GM18508 (cell line): ENCODE results near the gene MMP1.

Experiments
- ATAC-seq: cut with Tn5 transposase; IDR thresholded peaks from one replicate; pipeline ENCODE4 v1.9.1; 2021; ENCODE audit warnings: moderate number of reproducible peaks; ENCODE audit not compliant: insufficient read depth, unreplicated experiment

Gene MMP1

GRCh38 chr11:102809971-102810370 is 12.0 kb upstream of the MMP1 start:
- ATAC-seq: no peak

DNA sequence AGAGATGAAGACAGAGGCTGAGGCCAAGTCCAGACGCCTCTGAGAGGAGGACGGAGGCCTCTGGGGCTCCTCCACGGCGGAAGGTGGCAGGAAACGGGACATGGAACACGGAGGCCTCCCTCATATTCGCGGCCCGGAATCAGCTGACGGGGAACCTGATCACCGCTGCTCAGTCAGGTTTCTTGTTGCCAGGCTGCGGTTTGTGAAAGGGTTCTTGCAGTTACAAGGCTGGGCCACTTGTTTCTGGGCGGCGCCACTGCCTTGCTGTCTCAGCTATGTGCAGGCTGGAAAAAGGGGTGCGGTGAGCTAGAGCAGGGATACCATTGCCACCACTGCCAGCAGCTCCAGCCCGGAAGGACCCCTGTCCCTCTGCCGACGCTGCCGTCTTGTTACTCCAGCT is 10.0 kb upstream of the MMP1 start:
- peak; percentile 75 for ATAC-seq

- no peak for ATAC-seq
These were observed 8.3 kb upstream of the MMP1 start for GRCh38 chr11:102806296-102806695.

DNA sequence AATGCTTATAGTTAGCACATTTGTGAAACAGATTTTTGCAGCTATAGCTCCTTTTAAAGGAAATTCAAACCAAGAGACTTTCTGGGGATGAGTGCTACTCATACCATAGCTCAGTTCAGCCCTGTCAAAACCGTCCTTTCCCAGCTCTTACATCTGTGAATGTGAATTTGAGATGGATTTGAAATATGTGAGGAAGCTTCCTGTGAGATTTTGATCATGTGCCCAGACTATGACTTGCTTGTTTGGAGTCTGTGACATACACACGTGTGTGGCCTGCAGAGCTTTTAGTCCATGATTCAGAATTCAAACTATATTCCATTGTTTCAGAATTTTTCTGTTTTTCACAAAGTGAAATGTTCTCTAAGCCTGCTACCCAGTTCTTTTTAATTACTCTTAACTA is 4.4 kb upstream of the MMP1 start:
- no peak for ATAC-seq

DNA sequence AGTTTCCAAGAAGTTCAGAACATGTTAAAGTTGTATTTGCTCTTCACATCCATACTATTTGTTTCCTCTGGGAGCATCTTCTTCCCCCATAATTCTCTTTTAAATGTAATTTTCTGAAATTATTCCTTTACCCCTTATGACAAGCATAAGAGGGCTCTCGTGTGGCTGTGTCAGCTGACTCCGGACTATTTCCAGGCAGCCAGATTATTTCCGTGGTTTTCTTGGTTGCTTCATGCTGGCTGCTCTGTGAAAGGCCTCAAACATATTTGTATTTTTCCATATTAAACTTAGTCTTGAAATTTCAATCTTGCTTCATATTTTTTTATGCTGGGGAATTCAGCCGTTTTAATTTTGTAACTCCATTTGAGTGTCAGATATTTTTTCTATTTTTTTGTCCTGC is 2.8 kb upstream of the MMP1 start:
- no peak for ATAC-seq

DNA sequence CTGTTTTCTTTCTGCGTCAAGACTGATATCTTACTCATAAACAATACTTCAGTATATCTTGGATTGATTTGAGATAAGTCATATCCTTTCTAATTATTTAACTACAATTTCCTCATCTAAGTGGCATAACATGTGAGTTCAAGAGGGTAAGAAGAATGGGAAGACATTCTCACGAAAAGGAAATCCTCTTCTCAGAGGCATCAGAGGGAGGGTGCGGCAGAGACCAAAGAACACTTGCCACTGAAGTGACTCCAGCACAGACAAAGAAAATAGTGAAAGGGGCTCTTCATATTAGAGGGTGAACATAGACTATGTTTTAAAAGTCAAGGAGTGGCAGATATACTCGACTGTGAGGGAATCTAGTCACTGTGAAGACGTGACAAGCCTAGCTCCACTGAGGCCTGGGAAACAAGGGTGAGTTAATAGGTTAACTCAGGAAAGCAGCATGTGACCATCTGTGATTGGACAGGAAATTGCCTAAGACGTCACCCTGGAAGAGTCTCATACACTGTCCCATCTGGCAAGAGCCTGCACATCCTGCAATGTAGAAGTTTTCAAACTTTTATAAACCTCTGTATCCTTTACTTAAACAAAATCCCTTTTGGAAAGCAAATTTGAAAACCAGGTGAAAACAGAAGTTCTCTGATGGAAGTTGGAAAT is 1.9 kb upstream of the MMP1 start:
- ATAC-seq: no peak

- ATAC-seq: peak; percentile 99
These were observed 3.6 kb downstream of the MMP1 start for GRCh38 chr11:102794382-102794781.

GRCh38 chr11:102793677-102794290 is 4.2 kb downstream of the MMP1 start:
- no peak for ATAC-seq

- ATAC-seq: no peak
These were observed 5.4 kb downstream of the MMP1 start for GRCh38 chr11:102792604-102793003.

DNA sequence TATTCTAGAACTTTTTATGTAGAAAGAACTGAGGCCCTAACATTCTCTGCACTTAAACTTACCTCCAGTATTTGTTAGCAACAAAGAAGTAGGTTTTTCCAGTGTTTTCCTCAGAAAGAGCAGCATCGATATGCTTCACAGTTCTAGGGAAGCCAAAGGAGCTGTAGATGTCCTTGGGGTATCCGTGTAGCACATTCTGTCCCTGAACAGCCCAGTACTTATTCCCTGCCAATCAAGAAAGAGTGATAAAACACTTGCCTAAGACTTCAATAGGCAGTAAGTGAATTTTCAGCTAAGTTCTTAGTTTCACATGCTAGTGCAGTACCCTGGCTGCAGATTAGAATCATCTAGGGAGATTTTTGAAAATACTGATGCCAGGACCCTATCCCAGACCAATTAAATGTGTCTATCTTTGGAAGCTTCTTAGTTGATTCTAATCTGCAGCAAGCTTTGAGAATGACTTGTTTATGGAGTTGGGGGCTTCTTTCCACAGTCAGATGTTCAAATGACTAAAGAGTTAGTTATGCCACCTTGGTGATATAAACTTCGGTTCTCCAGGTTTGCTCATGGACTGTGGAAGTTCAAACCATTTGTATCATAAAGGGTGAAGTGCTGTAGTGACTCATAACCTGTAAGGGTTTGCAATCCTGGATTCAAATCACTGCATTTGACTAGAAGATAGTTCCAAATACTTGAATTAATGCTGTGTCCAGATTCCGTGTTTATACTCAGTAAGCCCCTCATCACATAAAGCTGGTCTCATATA is 6.5 kb downstream of the MMP1 start:
- no peak for ATAC-seq

DNA sequence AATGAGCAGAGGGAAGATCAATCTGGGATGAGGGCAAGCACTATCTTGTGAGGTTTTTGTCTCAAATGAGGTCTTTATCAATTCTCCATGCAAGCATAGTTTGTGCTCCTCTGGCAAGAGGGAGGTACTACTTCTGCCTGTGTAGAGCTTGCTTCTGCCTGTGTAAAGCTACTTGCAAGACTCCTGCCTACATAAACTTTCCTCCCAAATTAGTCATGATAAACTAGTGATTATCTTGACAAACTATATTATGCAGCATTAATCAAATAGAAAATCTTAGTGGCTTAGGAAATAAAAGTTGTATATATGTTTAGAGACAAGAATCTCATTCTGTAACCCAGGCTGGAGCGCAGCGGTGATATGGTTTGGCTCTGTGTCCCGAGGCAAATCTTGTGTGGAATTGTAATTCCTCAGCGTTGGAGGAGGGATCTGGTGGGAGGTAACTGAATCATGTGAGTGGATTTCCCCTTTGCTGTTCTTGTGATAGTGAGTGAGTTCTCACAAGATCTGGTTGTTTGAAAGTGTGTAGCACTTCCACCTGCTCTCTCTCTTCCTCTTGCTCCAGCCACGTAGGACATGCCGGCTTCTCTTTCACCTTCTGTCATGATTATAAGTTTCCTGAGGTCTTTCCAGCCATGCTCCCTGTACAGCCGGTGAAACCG is 9.5 kb downstream of the MMP1 start:
- no peak for ATAC-seq

GRCh38 chr11:102784380-102784779 is 13.6 kb downstream of the MMP1 start:
- no peak for ATAC-seq

DNA sequence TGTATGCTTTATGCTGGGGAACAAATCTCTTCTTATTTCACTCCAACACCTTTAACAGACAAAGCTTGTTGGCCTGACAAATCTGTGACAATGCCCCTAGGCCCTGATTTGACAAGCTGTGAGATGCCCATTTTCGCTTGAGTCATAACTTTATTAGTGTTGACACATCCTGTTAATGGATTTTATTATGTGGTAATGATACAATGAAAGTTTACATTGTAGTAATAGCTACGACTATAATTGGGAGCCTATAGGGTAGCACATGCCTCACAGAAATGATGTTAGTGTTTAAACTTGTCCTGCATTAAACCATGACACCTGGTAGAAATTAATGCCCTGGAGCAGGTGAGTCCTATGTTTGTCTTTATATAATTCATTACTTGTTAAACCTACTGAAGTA is 14.2 kb downstream of the MMP1 start:
- no peak for ATAC-seq

GRCh38 chr11:102783016-102783415 is 14.9 kb downstream of the MMP1 start:
- no peak for ATAC-seq

DNA sequence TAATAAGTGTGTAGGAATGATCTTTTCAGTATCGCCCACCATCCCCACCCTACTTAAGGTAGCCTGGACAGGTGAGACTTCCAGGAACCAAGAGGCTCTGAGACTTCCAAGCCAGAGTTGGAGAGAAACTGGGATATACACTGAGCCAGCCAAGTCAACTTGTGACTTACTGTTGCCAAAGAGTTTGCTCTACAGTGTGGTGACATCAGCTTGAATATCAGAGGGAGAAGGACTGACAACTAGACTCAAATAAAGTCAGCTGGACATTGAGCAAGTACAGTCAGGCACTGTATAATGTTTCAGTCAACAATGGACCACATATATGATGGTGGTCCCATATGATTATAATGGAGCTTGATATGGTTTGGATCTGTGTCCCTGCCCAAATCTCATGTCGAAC is 16.3 kb downstream of the MMP1 start:
- no peak for ATAC-seq

- ATAC-seq: no peak
These were observed 17.5 kb downstream of the MMP1 start, which contains the start of gene MMP10 for GRCh38 chr11:102780491-102780918. TSS of gene MMP10 (minus strand) at chr11:102780628. CDS start at chr11:102780591, 37 bp downstream.

- ATAC-seq: no peak
These were observed 21.5 kb downstream of the MMP1 start for GRCh38 chr11:102776454-102776853.

GRCh38 chr11:102773386-102773785 is 24.6 kb downstream of the MMP1 start:
- no peak for ATAC-seq

- no peak for ATAC-seq
These were observed 26.6 kb downstream of the MMP1 start for GRCh38 chr11:102771351-102771750.

DNA sequence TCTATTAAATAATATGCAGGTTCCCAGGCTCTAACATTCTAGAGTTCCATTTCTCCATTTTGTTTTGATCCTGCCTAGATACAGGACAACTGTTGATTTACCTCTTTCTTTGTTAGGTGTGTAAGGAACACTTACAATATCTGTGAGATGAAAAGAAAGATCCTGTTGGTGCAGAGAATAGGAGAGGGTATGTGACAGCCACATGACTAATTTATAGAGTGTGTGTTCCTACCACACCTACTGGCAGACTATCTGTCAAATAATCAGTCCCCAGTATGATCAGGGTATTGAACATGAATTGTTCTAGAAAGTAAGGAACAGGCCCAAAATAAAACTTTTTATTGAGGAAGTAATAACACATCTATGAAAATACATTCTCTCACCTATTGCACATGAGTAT is 27.8 kb downstream of the MMP1 start:
- no peak for ATAC-seq

DNA sequence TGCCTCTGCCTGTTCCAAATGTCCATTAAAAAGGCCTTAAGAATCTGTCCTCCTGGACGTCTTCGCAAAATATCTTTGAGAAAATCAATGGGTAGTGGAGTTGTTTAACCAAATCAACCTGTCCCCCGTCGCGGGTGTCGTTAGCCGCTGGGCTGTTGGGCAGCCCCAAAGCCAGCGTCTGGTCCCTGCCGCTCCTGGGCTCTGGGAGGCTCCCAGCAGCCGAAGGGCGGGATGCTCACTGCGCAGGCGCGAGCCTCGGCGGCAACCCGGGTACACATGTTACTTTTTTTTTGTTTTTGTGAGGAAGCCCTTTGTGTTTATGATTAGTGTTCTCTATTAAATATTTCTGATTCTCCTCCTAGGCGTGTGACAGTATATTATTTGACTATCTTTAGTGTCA is 30.2 kb downstream of the MMP1 start:
- no peak for ATAC-seq
